Stimulated activated naive B cell treated with anti-CD40 and anti-IgM and Interleukin-4, amounts not matched to agents 10 μg/mL and 1 μg/mL and 100 μg/mL, for 72 hours (primary cell): Measurements from ENCODE around the gene OOSP4A.

Experiments used
- ATAC-seq, 2 donors: fragments of 150-1000 bp; cut with Tn5 transposase; replicated peaks; 2 replicates each; pipeline ENCODE4 v1.10.0; 2021; ENCODE audit warnings: moderate library complexity in 1 of 2
- DNase-seq: peaks from one replicate; pipeline ENCODE4 v3.0.0; 2021
- H3K27ac Mint-ChIP-seq: one replicate; pipeline ENCODE4 v1.8.0; 2022; ENCODE audit warnings: mild to moderate bottlenecking, mixed read lengths
- H3K27me3 Mint-ChIP-seq, 2 donors: one replicate each; pipeline ENCODE4 v1.8.0; 2022; ENCODE audit warnings: mixed read lengths in 2 of 2
- H3K36me3 Mint-ChIP-seq, 2 donors: one replicate each; pipeline ENCODE4 v1.8.0; 2022; ENCODE audit warnings: mixed read lengths in 2 of 2, mild to moderate bottlenecking in 1 of 2
- H3K4me1 Mint-ChIP-seq, 2 donors: one replicate each; pipeline ENCODE4 v1.8.0; 2022; ENCODE audit warnings: mixed read lengths in 2 of 2, mild to moderate bottlenecking in 1 of 2
- H3K4me3 Mint-ChIP-seq, 2 donors: one replicate each; pipeline ENCODE4 v1.8.0; 2022; ENCODE audit warnings: mild to moderate bottlenecking in 2 of 2, mixed read lengths in 2 of 2, moderate library complexity in 1 of 2
- H3K9me3 Mint-ChIP-seq, 2 donors: one replicate each; pipeline ENCODE4 v1.8.0; 2022; ENCODE audit warnings: mixed read lengths in 2 of 2, mild to moderate bottlenecking in 1 of 2

Gene OOSP4A

DNA sequence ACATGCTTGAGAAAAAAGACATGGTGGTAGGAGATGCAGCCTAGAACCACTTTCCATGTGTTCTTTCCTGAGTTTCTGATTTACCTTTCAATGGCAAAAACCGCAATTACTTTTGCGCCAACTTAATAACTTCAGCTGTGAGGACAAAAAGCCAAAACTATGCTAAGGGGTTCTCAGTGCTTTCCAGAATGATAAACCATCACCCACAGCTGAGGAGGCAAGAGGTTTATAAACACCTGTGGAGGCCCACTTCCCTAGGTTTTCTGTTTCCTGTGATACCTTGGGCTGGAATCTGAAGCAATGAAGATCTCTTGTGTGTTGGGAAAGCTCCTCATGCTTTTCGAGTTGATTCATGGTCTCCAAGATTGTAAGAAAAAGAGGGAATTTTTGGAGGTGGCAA lies at the start of gene OOSP4A:
OOSP4A (plus strand) TSS at position 301 of the 400 bp plus-strand sequence; CDS start at position 301, 0 bp downstream.
- ATAC-seq, result no peak
- H3K36me3 Mint-ChIP-seq, result no peaks in the 10 kb centered on the region
- peaks cover 0 to 3% of the 10 kb centered on the region in 2 donors for H3K27me3 Mint-ChIP-seq
- no peaks in the 10 kb centered on the region for H3K4me1 Mint-ChIP-seq
- H3K4me3 Mint-ChIP-seq, result no peak within 1 kb of the TSS
- DNase-seq, result no peak
- H3K27ac Mint-ChIP-seq, result no peak within 1 kb of the TSS
- H3K9me3 Mint-ChIP-seq, result no peaks in the 10 kb centered on the region

DNA sequence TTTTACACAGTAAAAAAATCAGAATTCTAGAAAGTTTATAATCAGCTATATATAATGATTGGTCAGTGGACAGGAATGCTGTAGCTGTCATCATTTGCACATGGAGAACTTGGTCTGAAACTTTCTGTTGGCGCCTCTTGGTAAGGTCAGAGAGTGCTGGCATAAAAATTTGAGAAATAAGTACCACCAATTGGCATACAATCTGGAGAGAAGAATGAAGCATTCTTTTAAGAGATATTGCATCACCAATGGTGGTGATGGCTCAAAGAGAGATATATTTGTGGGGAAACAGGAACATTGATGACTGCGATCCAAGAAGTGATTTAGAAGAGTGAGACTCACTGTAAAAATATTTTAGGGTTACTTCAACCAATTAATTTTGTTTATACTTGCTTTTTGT lies 45.4 kb upstream of the OOSP4A start:
- Mint-ChIP-seq H3K36me3 (peaks cover 6 to 20% of the 10 kb centered on the region in 2 donors), H3K9me3 (peaks cover 30 to 38% of the 10 kb centered on the region in 2 donors), H3K4me3 (no peak overlapping the region), H3K4me1 (no peaks in the 10 kb centered on the region), H3K27ac (no peak overlapping the region), H3K27me3 (peaks cover 0 to 4% of the 10 kb centered on the region in 2 donors)
- no peak for DNase-seq
- no peak for ATAC-seq

DNA sequence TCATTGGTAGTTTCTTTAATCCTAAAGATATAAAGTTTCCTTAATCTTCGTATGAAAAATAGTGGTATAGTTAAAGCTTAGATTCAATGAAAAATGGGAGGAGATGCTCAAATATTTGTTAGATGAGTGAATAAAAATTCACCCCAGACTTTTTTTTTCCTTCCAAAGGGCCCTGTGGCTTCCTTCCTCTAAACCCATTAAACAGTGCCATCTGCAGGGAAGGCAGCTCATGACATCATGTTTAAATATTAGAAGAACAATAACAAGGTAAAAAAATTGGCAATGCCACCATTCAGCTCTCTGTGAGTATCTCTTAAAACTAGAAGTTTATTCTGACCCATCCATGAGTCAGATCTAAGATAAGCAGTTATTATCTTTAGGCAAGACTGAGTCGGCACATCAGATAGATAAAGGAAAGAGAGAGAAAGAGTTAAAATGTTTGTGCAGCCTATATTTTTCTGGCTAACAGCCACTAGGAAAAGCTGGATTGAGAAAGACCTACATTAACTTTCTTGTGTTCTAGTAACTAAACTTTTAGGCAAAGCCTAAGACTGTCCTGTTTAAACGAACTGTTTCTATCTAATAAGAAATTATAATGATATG lies 44.7 kb upstream of the OOSP4A start:
- DNase-seq, result no peak
- Mint-ChIP-seq H3K9me3 (peaks cover 34 to 42% of the 10 kb centered on the region in 2 donors), H3K27me3 (peaks cover 0 to 4% of the 10 kb centered on the region in 2 donors), H3K36me3 (peaks cover 9 to 23% of the 10 kb centered on the region in 2 donors), H3K4me1 (no peaks in the 10 kb centered on the region), H3K27ac (no peak overlapping the region), H3K4me3 (no peak overlapping the region)
- ATAC-seq, result no peak

- H3K4me3 Mint-ChIP-seq, result no peak overlapping the region
- H3K36me3 Mint-ChIP-seq, result peaks cover 9 to 20% of the 10 kb centered on the region in 2 donors
- H3K4me1 Mint-ChIP-seq, result no peaks in the 10 kb centered on the region
- peaks cover 40 to 47% of the 10 kb centered on the region in 2 donors for H3K9me3 Mint-ChIP-seq
- H3K27me3 Mint-ChIP-seq, result no peaks in the 10 kb centered on the region
- ATAC-seq, result no peak
- H3K27ac Mint-ChIP-seq, result no peak overlapping the region
- no peak for DNase-seq
Observed at GRCh38 chr11:59923813-59924212, 40.0 kb upstream of the OOSP4A start.

DNA sequence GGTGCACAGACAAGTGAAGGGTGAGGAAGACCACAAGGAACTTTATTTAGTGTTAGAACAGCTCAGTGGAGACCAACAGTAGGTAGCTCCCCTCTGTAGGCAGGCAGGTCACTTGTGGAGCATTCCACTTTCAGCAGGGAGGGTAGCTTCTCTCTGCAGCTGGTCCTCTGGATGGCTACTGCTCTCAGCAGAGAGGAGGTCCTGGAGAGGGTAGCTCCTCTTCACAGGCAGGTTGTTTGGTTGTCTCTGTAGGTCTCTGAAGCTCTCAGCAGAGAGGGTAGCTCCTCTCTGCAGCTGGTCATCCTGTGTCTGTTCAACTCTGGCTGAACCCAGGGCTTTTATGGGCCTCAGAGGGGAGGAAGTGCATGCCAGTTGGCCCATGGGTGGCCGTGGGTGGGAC lies 32.1 kb upstream of the OOSP4A start:
- no peak overlapping the region for H3K4me3 Mint-ChIP-seq

DNA sequence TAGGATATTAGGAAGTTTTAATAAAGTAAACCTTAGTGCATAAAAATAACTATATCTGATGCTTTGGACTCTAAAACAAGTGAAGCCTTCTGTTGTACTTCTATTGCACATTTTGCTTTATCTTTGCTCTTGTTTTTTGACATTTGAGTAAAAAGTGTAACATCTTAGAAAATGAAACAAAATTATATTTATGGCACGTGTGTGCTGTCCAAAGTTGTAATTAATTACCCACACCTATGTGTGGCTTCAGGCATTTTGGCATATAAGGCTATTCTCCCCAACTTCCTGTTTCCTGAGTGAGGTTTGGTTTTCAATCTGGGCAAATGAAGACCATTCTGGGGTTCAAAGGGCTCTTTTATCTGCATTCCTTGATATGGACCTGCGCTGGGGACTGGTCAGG lies 25.7 kb upstream of the OOSP4A start, which contains the start of gene OOSP1:
OOSP1 (plus strand) TSS at position 301 of the 400 bp plus-strand sequence; CDS start at position 324, 23 bp downstream.
- Mint-ChIP-seq H3K27me3 (peaks cover 0 to 5% of the 10 kb centered on the region in 2 donors), H3K4me1 (peaks cover 2 to 12% of the 10 kb centered on the region in 2 donors), H3K9me3 (peaks cover 0 to 1% of the 10 kb centered on the region in 2 donors), H3K4me3 (no peak within 1 kb of the TSS), H3K36me3 (no peaks in the 10 kb centered on the region), H3K27ac (no peak within 1 kb of the TSS)
- DNase-seq (no peak), ATAC-seq (no peak)

More for the DNA sequence above, 32.1 kb upstream of the OOSP4A start:
- DNase-seq (no peak), ATAC-seq (no peak)
- H3K4me1 Mint-ChIP-seq, result no peaks in the 10 kb centered on the region
- peaks cover 15 to 19% of the 10 kb centered on the region in 2 donors for H3K9me3 Mint-ChIP-seq
- H3K36me3 Mint-ChIP-seq, result peaks cover 2 to 9% of the 10 kb centered on the region in 2 donors
- peaks cover 0 to 4% of the 10 kb centered on the region in 2 donors for H3K27me3 Mint-ChIP-seq
- H3K27ac Mint-ChIP-seq, result no peak overlapping the region

- Mint-ChIP-seq H3K36me3 (no peaks in the 10 kb centered on the region), H3K9me3 (peaks cover 0 to 1% of the 10 kb centered on the region in 2 donors), H3K4me1 (peaks cover 2 to 12% of the 10 kb centered on the region in 2 donors)
Observed at GRCh38 chr11:59938718-59939117, 25.1 kb upstream of the OOSP4A start.

DNA sequence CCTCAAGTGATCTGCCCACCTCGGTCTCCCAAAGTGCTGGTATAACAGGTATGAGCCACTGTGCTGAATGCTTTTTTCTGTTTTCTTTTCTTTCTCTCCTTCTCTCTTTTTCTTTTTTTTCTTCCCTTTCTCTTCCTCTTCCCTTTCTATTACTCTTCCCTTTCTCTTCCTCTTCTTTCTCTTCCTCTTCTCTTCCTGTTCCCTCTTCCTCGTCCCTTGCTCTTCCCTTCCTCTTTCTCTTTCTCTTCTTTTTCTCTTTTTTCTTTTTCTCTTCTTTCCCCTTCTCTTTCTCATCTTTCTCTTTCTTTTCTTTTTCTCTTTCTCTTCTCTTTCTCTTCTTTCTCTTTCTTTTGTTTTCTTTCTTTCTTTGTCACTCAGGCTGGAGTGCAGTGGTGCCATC lies 24.4 kb upstream of the OOSP4A start:
- H3K27me3 Mint-ChIP-seq, result peaks cover 0 to 8% of the 10 kb centered on the region in 2 donors
- H3K4me1 Mint-ChIP-seq, result peaks cover 2 to 12% of the 10 kb centered on the region in 2 donors
- DNase-seq (no peak), ATAC-seq (no peak)
- no peaks in the 10 kb centered on the region for H3K36me3 Mint-ChIP-seq
- no peak overlapping the region for H3K4me3 Mint-ChIP-seq
- H3K9me3 Mint-ChIP-seq, result peaks cover 0 to 1% of the 10 kb centered on the region in 2 donors
- no peak overlapping the region for H3K27ac Mint-ChIP-seq

More at GRCh38 chr11:59938718-59939117, 25.1 kb upstream of the OOSP4A start:
- ATAC-seq (no peak), DNase-seq (no peak)
- no peak overlapping the region for H3K27ac Mint-ChIP-seq
- H3K4me3 Mint-ChIP-seq, result no peak overlapping the region
- peaks cover 0 to 5% of the 10 kb centered on the region in 2 donors for H3K27me3 Mint-ChIP-seq

- H3K4me1 Mint-ChIP-seq, result peaks cover 2 to 12% of the 10 kb centered on the region in 2 donors
- no peak overlapping the region for H3K4me3 Mint-ChIP-seq
- peaks cover 6 to 13% of the 10 kb centered on the region in 2 donors for H3K27me3 Mint-ChIP-seq
- no peak overlapping the region for H3K27ac Mint-ChIP-seq
- DNase-seq (no peak), ATAC-seq (no peak)
- H3K36me3 Mint-ChIP-seq, result no peaks in the 10 kb centered on the region
- H3K9me3 Mint-ChIP-seq, result peaks cover 0 to 1% of the 10 kb centered on the region in 2 donors
Observed at GRCh38 chr11:59941091-59941490, 22.7 kb upstream of the OOSP4A start.

- Mint-ChIP-seq H3K9me3 (no peaks in the 10 kb centered on the region), H3K27me3 (peaks cover 6 to 14% of the 10 kb centered on the region in 2 donors), H3K4me3 (no peak overlapping the region), H3K4me1 (peaks cover under 1 to 8% of the 10 kb centered on the region in 2 donors), H3K27ac (no peak overlapping the region), H3K36me3 (no peaks in the 10 kb centered on the region)
- DNase-seq (no peak), ATAC-seq (no peak)
Observed at GRCh38 chr11:59943997-59944714, 19.7 kb upstream of the OOSP4A start.

GRCh38 chr11:59944720-59945119 lies 19.1 kb upstream of the OOSP4A start:
- Mint-ChIP-seq H3K9me3 (no peaks in the 10 kb centered on the region), H3K4me1 (peaks cover 0 to 2% of the 10 kb centered on the region in 2 donors), H3K27ac (no peak overlapping the region), H3K27me3 (peaks cover 6 to 14% of the 10 kb centered on the region in 2 donors), H3K36me3 (no peaks in the 10 kb centered on the region), H3K4me3 (no peak overlapping the region)
- ATAC-seq (no peak), DNase-seq (no peak)

DNA sequence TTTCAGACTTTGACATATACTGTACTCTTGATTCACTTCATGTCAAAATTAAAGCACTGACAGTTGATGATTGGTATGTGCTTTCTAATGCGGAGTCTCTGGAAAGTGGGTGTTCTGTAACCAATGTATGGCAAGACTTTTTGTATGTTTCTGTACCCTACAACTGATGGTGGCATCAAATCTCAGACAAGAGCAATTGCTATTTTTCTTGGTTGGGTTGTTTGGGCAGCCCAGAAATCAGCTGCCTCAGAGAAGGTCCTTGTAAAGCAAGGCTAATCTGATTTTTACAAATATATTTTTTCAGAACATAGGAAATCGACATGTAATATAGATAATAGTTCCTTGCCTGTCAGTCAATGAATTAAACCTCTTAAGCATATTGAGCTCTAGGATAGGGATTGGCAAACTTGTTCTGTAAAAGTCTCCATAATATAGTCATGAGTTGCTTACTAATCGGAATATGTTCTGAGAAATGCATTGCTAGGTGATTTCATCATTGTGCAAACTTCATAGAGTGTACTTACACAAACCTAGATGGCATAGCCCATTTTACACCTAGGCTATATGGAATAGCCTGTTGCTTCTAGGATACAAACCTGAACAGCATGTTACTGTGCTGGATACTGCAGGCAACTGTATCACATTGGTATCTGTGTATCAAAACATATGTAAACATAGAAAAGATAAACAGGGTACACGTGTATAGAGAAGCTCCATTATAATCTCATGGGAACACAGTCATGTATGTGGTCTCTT lies 10.2 kb upstream of the OOSP4A start:
- H3K27ac Mint-ChIP-seq, result no peak overlapping the region
- no peaks in the 10 kb centered on the region for H3K4me1 Mint-ChIP-seq

DNA sequence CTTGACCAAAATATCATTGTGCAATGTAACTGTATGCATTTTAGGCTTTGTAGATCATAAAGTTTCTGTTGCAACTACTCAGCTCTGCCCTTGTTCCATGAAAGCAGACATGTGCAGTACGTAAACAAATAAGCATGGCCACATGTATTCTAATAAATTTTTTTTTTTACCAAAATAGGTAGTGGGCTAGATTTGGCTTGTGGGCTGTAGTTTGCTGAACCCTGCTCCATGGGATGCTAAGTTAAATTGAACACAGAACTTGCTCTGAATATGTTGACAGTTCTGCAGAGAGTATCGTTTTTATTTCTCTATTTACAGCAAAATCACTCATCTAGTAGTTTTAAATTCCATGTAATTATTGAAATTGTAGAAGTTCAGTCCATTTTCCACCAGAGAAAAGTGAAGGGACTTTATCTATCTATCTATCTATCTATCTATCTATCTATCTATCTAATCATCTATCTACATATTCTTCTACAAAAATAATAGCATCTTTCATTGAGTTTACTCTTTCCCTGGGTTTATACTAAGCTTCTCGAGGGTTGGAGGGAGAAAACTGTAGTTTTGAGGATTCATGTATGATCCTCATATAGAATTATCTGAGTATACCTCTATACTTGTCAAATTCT lies 9.5 kb upstream of the OOSP4A start:
- Mint-ChIP-seq H3K36me3 (no peaks in the 10 kb centered on the region), H3K9me3 (no peaks in the 10 kb centered on the region), H3K4me3 (no peak overlapping the region), H3K27ac (no peak overlapping the region), H3K27me3 (peaks cover 0 to 11% of the 10 kb centered on the region in 2 donors), H3K4me1 (no peaks in the 10 kb centered on the region)
- ATAC-seq, result no peak
- no peak for DNase-seq

More for the DNA sequence above, 10.2 kb upstream of the OOSP4A start:
- no peak for ATAC-seq
- no peak for DNase-seq
- Mint-ChIP-seq H3K36me3 (no peaks in the 10 kb centered on the region), H3K9me3 (no peaks in the 10 kb centered on the region), H3K27me3 (peaks cover 0 to 7% of the 10 kb centered on the region in 2 donors), H3K4me3 (no peak overlapping the region)

- Mint-ChIP-seq H3K4me1 (no peaks in the 10 kb centered on the region), H3K36me3 (no peaks in the 10 kb centered on the region), H3K9me3 (no peaks in the 10 kb centered on the region), H3K4me3 (no peak overlapping the region), H3K27ac (no peak overlapping the region), H3K27me3 (peaks cover 0 to 11% of the 10 kb centered on the region in 2 donors)
- ATAC-seq (no peak), DNase-seq (no peak)
Observed at GRCh38 chr11:59957094-59957493, 6.7 kb upstream of the OOSP4A start.
